RWPE1 (cell line): Measurements from ENCODE around the gene CLDN24.

ENCODE experiments used
- CTCF ChIA-PET: fragments of 350-600 bp; sonication (Branson Sonifier 250); formaldehyde crosslinking; extraction: SDS; loops from one replicate; lab custom pipeline; 2021; lab: Yijun Ruan, JAX
- POLR2A ChIA-PET: fragments of 400-600 bp; formaldehyde crosslinking; extraction: SDS; loops from one replicate; lab custom pipeline; 2020; ENCODE audit warnings: antibody characterized with exemption; ENCODE audit not compliant: low non-redundant PET; lab: Yijun Ruan, JAX
- DNase-seq: peaks from one replicate; pipeline ENCODE4 v3.0.0; 2012; ENCODE audit warnings: low spot score
- H3K27ac ChIP-seq: fragments of 450-650 bp; 2 replicates; pipeline ENCODE4 v1.5.1; 2017
- CTCF ChIP-seq: fragments of 450-650 bp; conservative IDR thresholded peaks from 2 replicates; pipeline ENCODE4 v1.5.1; 2017; ENCODE audit warnings: low read depth, mild to moderate bottlenecking

CLDN24 gene

GRCh38 chr4:183286590-183287308 is 35.5 kb downstream of the CLDN24 start:
- ChIA-PET CTCF (no interaction called here), POLR2A (no interaction called here)
- no peak for TF ChIP-seq CTCF
- no peak overlapping the region for H3K27ac ChIP-seq
- no peak for DNase-seq

GRCh38 chr4:183285886-183286285 is 36.3 kb downstream of the CLDN24 start:
- no peak overlapping the region for H3K27ac ChIP-seq
- TF ChIP-seq CTCF: no peak
- POLR2A ChIA-PET: no interaction called here
- no peak for DNase-seq
- CTCF ChIA-PET: no interaction called here

- no peak for DNase-seq
- no peak overlapping the region for H3K27ac ChIP-seq
- no peak for TF ChIP-seq CTCF
- POLR2A ChIA-PET: no interaction called here
- CTCF ChIA-PET: interaction anchor here (1.1 kb wide), 1 partner anchor 23 kb away, joined by 3 read pairs; no protein-coding TSS in a partner anchor
Observed at GRCh38 chr4:183284965-183285364, 37.3 kb downstream of the CLDN24 start.

GRCh38 chr4:183284258-183284785 is 37.9 kb downstream of the CLDN24 start:
- ChIA-PET CTCF (interaction anchor here (1.1 kb wide), 1 partner anchor 22 kb away, joined by 3 read pairs; no protein-coding TSS in a partner anchor), POLR2A (no interaction called here)
- H3K27ac ChIP-seq: no peak overlapping the region
- TF ChIP-seq CTCF: no peak
- DNase-seq: no peak

- ChIA-PET POLR2A (no interaction called here), CTCF (no interaction called here)
- TF ChIP-seq CTCF: no peak
- DNase-seq: no peak
- no peak overlapping the region for H3K27ac ChIP-seq
Observed at GRCh38 chr4:183276106-183276505, 46.1 kb downstream of the CLDN24 start.

GRCh38 chr4:183272384-183272783 is 49.8 kb downstream of the CLDN24 start:
- ChIA-PET POLR2A (no interaction called here), CTCF (interaction anchor here (0.7 kb wide), 1 partner anchor 199 kb away, joined by 3 read pairs; no protein-coding TSS in a partner anchor)
- no peak for DNase-seq
- no peak for TF ChIP-seq CTCF
- no peak overlapping the region for H3K27ac ChIP-seq
